ENCODE measurements around the gene MRM3.
"Not testable (repeated sequence)": the region's sequence is repeated elsewhere in the genome, so short reads cannot be mapped to it uniquely, and the experiment has no call there.

Gene MRM3

GRCh38 chr17:826778-827177 lies 44.6 kb downstream of the MRM3 start:
- no peak overlapping the region for H3K4me2 ChIP-seq (ENCODE audit: insufficient read depth, low read length, poor library complexity, severe bottlenecking)
- peaks cover 5% of the 10 kb centered on the region for H3K79me1 ChIP-seq (ENCODE audit: low read depth, low read length)
- peak overlapping the region; percentile 62 for H2BK5ac ChIP-seq (ENCODE audit: low read length)
- H3K23ac ChIP-seq (ENCODE audit: low read depth, low read length, poor library complexity): no peak overlapping the region
- no peak overlapping the region for H4K8ac ChIP-seq (ENCODE audit: low read depth, low read length)
- H2AK5ac ChIP-seq (ENCODE audit: low read depth, low read length): no peak overlapping the region
- no peak overlapping the region for H3K27ac ChIP-seq (replicated peaks; ENCODE audit: low read length)
- H3K18ac ChIP-seq (ENCODE audit: low read length): peak overlapping the region; percentile 19
- no peak overlapping the region for H2BK120ac ChIP-seq (ENCODE audit: low read depth, low read length)
- H2AFZ ChIP-seq (ENCODE audit: low read length): no peak overlapping the region
- H3K4me3 ChIP-seq (ENCODE audit: low read length in 2 of 2): no peak overlapping the region
- H3K4me1 ChIP-seq (ENCODE audit: control insufficient read depth in 2 of 2, insufficient read depth in 1 of 2, low read depth in 1 of 2, low read length in 2 of 2): no peaks in the 10 kb centered on the region
- peak overlapping the region; percentile 44 for H3K9ac ChIP-seq (ENCODE audit: low read depth, low read length, poor library complexity)
- H4K91ac ChIP-seq (ENCODE audit: low read depth, low read length, poor library complexity): no peak overlapping the region
- H3K4ac ChIP-seq (ENCODE audit: low read length): no peak overlapping the region
- H3K9me3 ChIP-seq (replicated peaks in 1 of 2; ENCODE audit: control insufficient read depth in 2 of 2, insufficient read depth in 1 of 2, low read depth in 1 of 2, low read length in 2 of 2): peaks cover under 1 to 10% of the 10 kb centered on the region in 2 donors
- H2BK12ac ChIP-seq (ENCODE audit: low read length): no peak overlapping the region
- peaks cover 16 to 48% of the 10 kb centered on the region in 2 donors for H3K36me3 ChIP-seq (replicated peaks in 1 of 2; ENCODE audit: control insufficient read depth in 2 of 2, insufficient read depth in 2 of 2, low read length in 2 of 2)
- no peaks in the 10 kb centered on the region for H3K27me3 ChIP-seq (ENCODE audit: control insufficient read depth in 3 of 3, insufficient read depth in 3 of 3, low read depth in 1 of 3, low read length in 3 of 3)
- no peak overlapping the region for H3K14ac ChIP-seq (ENCODE audit: low read length)
- WGBS, 2 donors (ENCODE audit: extremely low coverage in 2 of 2, insufficient read length in 2 of 2, insufficient replicate concordance in 1 of 2): no CpG with 5 or more reads among the region's 21 CpGs
- no peak for DNase-seq (ENCODE audit: low spot score)
- H2BK15ac ChIP-seq (ENCODE audit: low read length): peak overlapping the region; percentile 6

DNA sequence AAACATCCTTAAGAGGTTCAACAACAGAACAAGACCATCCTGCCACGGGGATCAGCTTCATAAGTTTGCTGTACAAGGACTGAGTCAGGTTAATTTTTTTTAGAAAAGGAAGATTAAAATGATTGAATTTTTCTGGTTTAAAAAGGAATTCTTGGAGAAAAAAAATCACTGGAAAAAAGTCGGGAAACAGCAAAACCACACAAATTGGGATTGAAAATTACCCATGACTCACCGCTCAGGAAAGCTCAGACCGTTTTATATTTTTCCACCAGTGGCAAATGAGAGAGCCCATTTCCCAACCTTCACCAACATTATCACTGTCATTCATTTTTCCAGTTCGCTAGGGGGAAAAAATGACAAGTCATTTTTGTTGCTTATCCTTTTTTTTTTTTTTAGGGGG lies 46.6 kb downstream of the MRM3 start:
- no CpG with 5 or more reads among the region's 5 CpGs for WGBS, 2 donors (ENCODE audit: extremely low coverage in 2 of 2, insufficient read length in 2 of 2, insufficient replicate concordance in 1 of 2)
- H2BK120ac ChIP-seq (ENCODE audit: low read depth, low read length): no peak overlapping the region
- H3K27ac ChIP-seq (replicated peaks; ENCODE audit: low read length): no peak overlapping the region

DNA sequence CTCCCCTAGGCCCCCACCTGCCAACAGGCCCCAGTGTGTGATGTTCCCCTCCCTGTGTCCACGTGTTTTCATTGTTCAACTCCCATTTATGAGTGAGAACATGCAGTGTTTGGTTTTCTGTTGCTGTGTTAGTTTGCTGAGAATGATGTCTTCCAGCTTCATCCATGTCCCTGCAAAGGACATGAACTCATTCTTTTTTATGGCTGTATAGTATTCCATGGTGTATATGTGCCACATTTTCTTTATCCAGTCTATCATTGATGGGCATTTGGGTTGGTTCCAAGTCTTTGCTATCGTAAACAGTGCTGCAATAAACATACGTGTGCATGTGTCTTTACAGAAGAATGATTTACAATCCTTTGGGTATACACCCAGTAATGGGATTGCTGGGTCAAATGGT lies 47.5 kb downstream of the MRM3 start:
- H3K9me3 ChIP-seq (replicated peaks in 1 of 2; ENCODE audit: control insufficient read depth in 2 of 2, insufficient read depth in 1 of 2, low read depth in 1 of 2, low read length in 2 of 2): peaks cover 10 to 27% of the 10 kb centered on the region in 2 donors
- no CpG with 5 or more reads among the region's 3 CpGs for WGBS, 2 donors (ENCODE audit: extremely low coverage in 2 of 2, insufficient read length in 2 of 2, insufficient replicate concordance in 1 of 2)
- not testable (repeated sequence) for H3K27ac ChIP-seq (replicated peaks; ENCODE audit: low read length); H3K27me3 ChIP-seq (ENCODE audit: control insufficient read depth in 3 of 3, insufficient read depth in 3 of 3, low read depth in 1 of 3, low read length in 3 of 3); H3K18ac ChIP-seq (ENCODE audit: low read length); H3K9ac ChIP-seq (ENCODE audit: low read depth, low read length, poor library complexity); H2BK12ac ChIP-seq (ENCODE audit: low read length); H3K4me2 ChIP-seq (ENCODE audit: insufficient read depth, low read length, poor library complexity, severe bottlenecking); H2AK5ac ChIP-seq (ENCODE audit: low read depth, low read length); H2BK15ac ChIP-seq (ENCODE audit: low read length); H3K14ac ChIP-seq (ENCODE audit: low read length); H3K4me3 ChIP-seq (ENCODE audit: low read length in 2 of 2); H4K91ac ChIP-seq (ENCODE audit: low read depth, low read length, poor library complexity); DNase-seq (ENCODE audit: low spot score); H2BK120ac ChIP-seq (ENCODE audit: low read depth, low read length); H3K23ac ChIP-seq (ENCODE audit: low read depth, low read length, poor library complexity); H4K8ac ChIP-seq (ENCODE audit: low read depth, low read length); H2AFZ ChIP-seq (ENCODE audit: low read length); H3K4me1 ChIP-seq (ENCODE audit: control insufficient read depth in 2 of 2, insufficient read depth in 1 of 2, low read depth in 1 of 2, low read length in 2 of 2); H2BK5ac ChIP-seq (ENCODE audit: low read length); H3K79me1 ChIP-seq (ENCODE audit: low read depth, low read length); H3K4ac ChIP-seq (ENCODE audit: low read length)
- H3K36me3 ChIP-seq (replicated peaks in 1 of 2; ENCODE audit: control insufficient read depth in 2 of 2, insufficient read depth in 2 of 2, low read length in 2 of 2): peaks cover 7 to 29% of the 10 kb centered on the region in 2 donors

More for the DNA sequence above, 46.6 kb downstream of the MRM3 start:
- H2AK5ac ChIP-seq (ENCODE audit: low read depth, low read length): no peak overlapping the region
- H3K4me3 ChIP-seq (ENCODE audit: low read length in 2 of 2): no peak overlapping the region
- no peak overlapping the region for H4K8ac ChIP-seq (ENCODE audit: low read depth, low read length)
- no peak overlapping the region for H3K23ac ChIP-seq (ENCODE audit: low read depth, low read length, poor library complexity)
- no peaks in the 10 kb centered on the region for H3K27me3 ChIP-seq (ENCODE audit: control insufficient read depth in 3 of 3, insufficient read depth in 3 of 3, low read depth in 1 of 3, low read length in 3 of 3)
- peaks cover 7% of the 10 kb centered on the region for H3K79me1 ChIP-seq (ENCODE audit: low read depth, low read length)
- H3K4me1 ChIP-seq (ENCODE audit: control insufficient read depth in 2 of 2, insufficient read depth in 1 of 2, low read depth in 1 of 2, low read length in 2 of 2): no peaks in the 10 kb centered on the region
- no peak overlapping the region for H3K4me2 ChIP-seq (ENCODE audit: insufficient read depth, low read length, poor library complexity, severe bottlenecking)
- H4K91ac ChIP-seq (ENCODE audit: low read depth, low read length, poor library complexity): no peak overlapping the region
- no peak overlapping the region for H2BK5ac ChIP-seq (ENCODE audit: low read length)
- H3K36me3 ChIP-seq (replicated peaks in 1 of 2; ENCODE audit: control insufficient read depth in 2 of 2, insufficient read depth in 2 of 2, low read length in 2 of 2): peaks cover 7 to 36% of the 10 kb centered on the region in 2 donors
- no peak overlapping the region for H2AFZ ChIP-seq (ENCODE audit: low read length)
- no peak overlapping the region for H2BK12ac ChIP-seq (ENCODE audit: low read length)
- no peak overlapping the region for H2BK15ac ChIP-seq (ENCODE audit: low read length)
- H3K9me3 ChIP-seq (replicated peaks in 1 of 2; ENCODE audit: control insufficient read depth in 2 of 2, insufficient read depth in 1 of 2, low read depth in 1 of 2, low read length in 2 of 2): peaks cover 7 to 26% of the 10 kb centered on the region in 2 donors
- DNase-seq (ENCODE audit: low spot score): no peak
- H3K18ac ChIP-seq (ENCODE audit: low read length): no peak overlapping the region
- H3K14ac ChIP-seq (ENCODE audit: low read length): no peak overlapping the region
- H3K4ac ChIP-seq (ENCODE audit: low read length): no peak overlapping the region
- H3K9ac ChIP-seq (ENCODE audit: low read depth, low read length, poor library complexity): no peak overlapping the region

GRCh38 chr17:830381-830780 lies 48.2 kb downstream of the MRM3 start:
- Histone ChIP-seq H3K27me3 (ENCODE audit: control insufficient read depth in 3 of 3, insufficient read depth in 3 of 3, low read depth in 1 of 3, low read length in 3 of 3) (no peaks in the 10 kb centered on the region), H2BK120ac (ENCODE audit: low read depth, low read length) (no peak overlapping the region), H2AK5ac (ENCODE audit: low read depth, low read length) (no peak overlapping the region), H3K23ac (ENCODE audit: low read depth, low read length, poor library complexity) (no peak overlapping the region), H3K14ac (ENCODE audit: low read length) (no peak overlapping the region), H4K8ac (ENCODE audit: low read depth, low read length) (no peak overlapping the region), H3K36me3 (replicated peaks in 1 of 2; ENCODE audit: control insufficient read depth in 2 of 2, insufficient read depth in 2 of 2, low read length in 2 of 2) (peaks cover 4 to 21% of the 10 kb centered on the region in 2 donors), H3K4me2 (ENCODE audit: insufficient read depth, low read length, poor library complexity, severe bottlenecking) (no peak overlapping the region), H3K9me3 (replicated peaks in 1 of 2; ENCODE audit: control insufficient read depth in 2 of 2, insufficient read depth in 1 of 2, low read depth in 1 of 2, low read length in 2 of 2) (peaks cover 10 to 27% of the 10 kb centered on the region in 2 donors), H3K4ac (ENCODE audit: low read length) (no peak overlapping the region), H2BK12ac (ENCODE audit: low read length) (no peak overlapping the region), H3K79me1 (ENCODE audit: low read depth, low read length) (peaks cover 11% of the 10 kb centered on the region), H2BK5ac (ENCODE audit: low read length) (no peak overlapping the region), H3K4me1 (ENCODE audit: control insufficient read depth in 2 of 2, insufficient read depth in 1 of 2, low read depth in 1 of 2, low read length in 2 of 2) (no peaks in the 10 kb centered on the region), H4K91ac (ENCODE audit: low read depth, low read length, poor library complexity) (no peak overlapping the region), H3K4me3 (ENCODE audit: low read length in 2 of 2) (no peak overlapping the region), H2BK15ac (ENCODE audit: low read length) (no peak overlapping the region), H3K18ac (ENCODE audit: low read length) (no peak overlapping the region), H2AFZ (ENCODE audit: low read length) (no peak overlapping the region), H3K27ac (replicated peaks; ENCODE audit: low read length) (no peak overlapping the region), H3K9ac (ENCODE audit: low read depth, low read length, poor library complexity) (no peak overlapping the region)
- no CpG with 5 or more reads among the region's 19 CpGs for WGBS, 2 donors (ENCODE audit: extremely low coverage in 2 of 2, insufficient read length in 2 of 2, insufficient replicate concordance in 1 of 2)
- DNase-seq (ENCODE audit: low spot score): no peak
